RWPE2 (cell line): ENCODE results near the gene PIK3R6.

Experiments used
- ATAC-seq: fragments of 200-7000 bp; cut with Tn5 transposase; 3 replicates; pipeline ENCODE4 v1.9.1; 2021; ENCODE audit warnings: low read depth
- DNase-seq: peaks from one replicate; pipeline ENCODE4 v3.0.0-alpha.2; 2020; ENCODE audit warnings: low spot score
- H3K27ac ChIP-seq: fragments of 450-650 bp; 2 replicates; pipeline ENCODE4 v1.5.1; 2017; ENCODE audit warnings: mild to moderate bottlenecking; ENCODE audit not compliant: poor library complexity, severe bottlenecking
- H3K27me3 ChIP-seq: fragments of 250-450 bp; sonication (Bioruptor Pico); 2 replicates; pipeline ENCODE4 v1.5.1; 2021; ENCODE audit warnings: mild to moderate bottlenecking, moderate library complexity; ENCODE audit not compliant: insufficient read depth, poor library complexity, severe bottlenecking
- H3K36me3 ChIP-seq: fragments of 250-450 bp; sonication (Bioruptor Pico); 2 replicates; pipeline ENCODE4 v1.5.1; 2020; ENCODE audit warnings: low read depth, mild to moderate bottlenecking, moderate library complexity
- H3K4me1 ChIP-seq: fragments of 250-450 bp; sonication (Bioruptor Pico); 2 replicates; pipeline ENCODE4 v1.5.1; 2021; ENCODE audit warnings: mild to moderate bottlenecking, moderate library complexity; ENCODE audit not compliant: insufficient read depth, poor library complexity, severe bottlenecking
- H3K4me3 ChIP-seq: fragments of 250-450 bp; sonication (Bioruptor Pico); 2 replicates; pipeline ENCODE4 v1.5.1; 2021; ENCODE audit warnings: mild to moderate bottlenecking, moderate library complexity; ENCODE audit not compliant: severe bottlenecking
- H3K9me3 ChIP-seq: fragments of 250-450 bp; sonication (Bioruptor Pico); 2 replicates; pipeline ENCODE4 v1.5.1; 2021; ENCODE audit warnings: mild to moderate bottlenecking, moderate library complexity; ENCODE audit not compliant: severe bottlenecking
- TF ChIP-seq, protein P1 (sequence below): fragments of 450-650 bp; IDR thresholded peaks from one replicate; pipeline ENCODE4 v1.5.1; 2017; ENCODE audit warnings: mild to moderate bottlenecking, moderate library complexity; ENCODE audit not compliant: poor library complexity, severe bottlenecking

The PIK3R6 gene

DNA sequence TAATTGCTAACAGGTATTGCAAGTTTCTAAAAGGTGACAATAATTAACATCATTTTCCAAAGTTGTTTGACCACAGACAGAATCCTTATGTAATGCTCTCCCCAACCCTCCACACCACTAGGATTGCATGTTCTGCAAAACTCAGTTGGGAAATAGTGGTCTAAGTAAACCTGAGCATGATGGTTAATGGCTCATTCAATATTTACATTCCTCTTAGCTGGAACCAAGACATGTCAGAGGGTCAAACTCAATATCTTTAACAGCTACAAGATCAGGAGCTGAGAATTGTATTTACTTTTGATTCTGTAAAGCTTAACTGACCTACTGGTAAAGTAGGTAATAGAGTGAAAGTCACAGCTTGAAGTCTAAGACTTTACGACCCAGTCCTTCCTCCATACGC is 78.5 kb downstream of the PIK3R6 start:
- H3K27ac ChIP-seq: no peak overlapping the region
- H3K9me3 ChIP-seq: peaks cover 5% of the 10 kb centered on the region
- no peaks in the 10 kb centered on the region for H3K4me1 ChIP-seq
- H3K4me3 ChIP-seq: no peak overlapping the region
- TF ChIP-seq, protein P1, sequence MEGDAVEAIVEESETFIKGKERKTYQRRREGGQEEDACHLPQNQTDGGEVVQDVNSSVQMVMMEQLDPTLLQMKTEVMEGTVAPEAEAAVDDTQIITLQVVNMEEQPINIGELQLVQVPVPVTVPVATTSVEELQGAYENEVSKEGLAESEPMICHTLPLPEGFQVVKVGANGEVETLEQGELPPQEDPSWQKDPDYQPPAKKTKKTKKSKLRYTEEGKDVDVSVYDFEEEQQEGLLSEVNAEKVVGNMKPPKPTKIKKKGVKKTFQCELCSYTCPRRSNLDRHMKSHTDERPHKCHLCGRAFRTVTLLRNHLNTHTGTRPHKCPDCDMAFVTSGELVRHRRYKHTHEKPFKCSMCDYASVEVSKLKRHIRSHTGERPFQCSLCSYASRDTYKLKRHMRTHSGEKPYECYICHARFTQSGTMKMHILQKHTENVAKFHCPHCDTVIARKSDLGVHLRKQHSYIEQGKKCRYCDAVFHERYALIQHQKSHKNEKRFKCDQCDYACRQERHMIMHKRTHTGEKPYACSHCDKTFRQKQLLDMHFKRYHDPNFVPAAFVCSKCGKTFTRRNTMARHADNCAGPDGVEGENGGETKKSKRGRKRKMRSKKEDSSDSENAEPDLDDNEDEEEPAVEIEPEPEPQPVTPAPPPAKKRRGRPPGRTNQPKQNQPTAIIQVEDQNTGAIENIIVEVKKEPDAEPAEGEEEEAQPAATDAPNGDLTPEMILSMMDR: no peak
- no peaks in the 10 kb centered on the region for H3K36me3 ChIP-seq
- DNase-seq (no peak), ATAC-seq (no peak)
- H3K27me3 ChIP-seq: no peaks in the 10 kb centered on the region

DNA sequence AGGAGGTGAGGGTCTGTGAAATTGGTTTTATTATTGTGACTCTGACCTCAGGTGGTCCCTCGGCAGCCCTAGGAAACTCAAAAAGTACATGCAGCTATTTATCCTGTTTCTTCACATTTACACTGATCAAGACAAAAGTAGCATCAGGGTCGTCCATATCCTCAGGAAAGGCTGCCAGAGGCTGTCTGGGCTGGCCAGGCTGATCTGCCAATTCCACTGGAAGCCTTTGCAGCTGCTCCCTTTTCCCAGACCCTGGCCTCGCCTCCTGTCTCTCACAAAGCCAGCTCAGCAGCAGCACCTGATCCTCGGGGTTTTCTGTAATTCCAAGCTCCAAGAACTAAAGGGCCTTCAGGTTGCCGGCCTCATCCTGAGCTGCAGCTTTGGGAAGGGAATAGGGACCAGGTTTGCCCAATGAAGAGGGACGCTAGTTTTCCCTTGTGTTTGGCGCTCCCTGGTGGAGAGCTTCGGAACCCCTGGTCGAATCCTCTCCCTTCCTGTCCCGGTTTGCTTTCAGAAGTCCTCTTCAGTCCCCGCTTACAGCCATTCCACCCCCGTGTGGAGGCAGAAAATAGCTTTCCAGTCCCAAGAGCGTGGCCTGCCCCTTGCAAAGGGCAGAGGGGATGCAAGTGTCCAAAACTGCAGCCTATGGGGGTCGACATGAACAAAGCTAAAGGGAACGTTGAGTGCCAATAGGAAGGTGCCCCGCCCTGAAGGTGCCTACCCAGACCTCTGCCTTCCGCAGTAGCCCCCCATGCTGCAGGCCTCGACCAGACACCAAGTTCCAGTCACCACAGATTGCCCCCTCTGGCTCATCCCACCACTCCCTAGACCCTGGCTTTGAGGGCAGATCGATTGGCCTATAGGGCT is 81.7 kb downstream of the PIK3R6 start:
- TF ChIP-seq, protein P1: peak; percentile 77
- H3K36me3 ChIP-seq: no peaks in the 10 kb centered on the region
- no peak overlapping the region for H3K4me3 ChIP-seq
- H3K27me3 ChIP-seq: no peaks in the 10 kb centered on the region
- H3K9me3 ChIP-seq: no peaks in the 10 kb centered on the region
- no peaks in the 10 kb centered on the region for H3K4me1 ChIP-seq
- H3K27ac ChIP-seq: no peak overlapping the region
- ATAC-seq: peak; percentile 84
- DNase-seq: no peak

DNA sequence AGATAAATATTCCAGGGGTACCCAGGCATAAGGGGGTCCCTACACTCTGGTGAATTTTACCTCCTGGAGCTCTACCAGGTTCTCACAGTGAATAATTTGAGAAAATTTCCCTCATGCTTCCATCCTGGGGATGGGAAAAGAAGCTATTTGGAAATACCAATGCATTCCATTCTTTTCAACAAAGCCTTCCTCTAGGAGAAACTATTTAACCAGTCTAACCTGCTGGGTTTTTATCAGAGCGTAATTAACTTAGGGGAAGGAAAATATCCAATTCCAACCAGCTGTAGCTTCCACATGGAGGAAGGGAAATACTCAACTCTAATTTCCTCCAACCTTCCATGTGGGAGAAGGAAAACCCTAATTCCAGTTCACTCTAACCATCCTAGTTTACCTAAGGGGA is 85.3 kb downstream of the PIK3R6 start:
- Histone ChIP-seq H3K4me1 (peaks cover 7% of the 10 kb centered on the region), H3K4me3 (no peak overlapping the region), H3K27ac (no peak overlapping the region), H3K36me3 (no peaks in the 10 kb centered on the region), H3K27me3 (no peaks in the 10 kb centered on the region), H3K9me3 (no peaks in the 10 kb centered on the region)
- TF ChIP-seq, protein P1: no peak
- DNase-seq (no peak), ATAC-seq (no peak)

DNA sequence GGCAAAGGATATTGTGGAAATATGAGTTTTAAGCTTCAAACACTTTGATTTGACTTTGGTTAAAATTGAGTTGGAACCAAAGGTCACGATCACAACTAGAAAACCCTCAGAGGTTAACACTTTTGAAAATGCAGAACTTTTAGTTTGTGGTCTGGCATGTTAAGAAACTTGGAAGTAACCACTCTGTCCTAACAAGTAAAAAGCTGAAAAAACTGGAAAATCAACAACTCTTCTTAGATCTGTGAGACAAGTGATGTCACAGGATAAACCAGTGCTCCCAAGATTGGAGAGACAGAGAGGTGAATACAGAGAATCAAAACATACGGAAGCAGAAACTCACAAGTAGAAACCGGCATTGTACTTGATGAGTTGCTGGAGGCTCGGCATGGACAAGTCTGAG is 85.7 kb downstream of the PIK3R6 start:
- TF ChIP-seq, protein P1: no peak

DNA sequence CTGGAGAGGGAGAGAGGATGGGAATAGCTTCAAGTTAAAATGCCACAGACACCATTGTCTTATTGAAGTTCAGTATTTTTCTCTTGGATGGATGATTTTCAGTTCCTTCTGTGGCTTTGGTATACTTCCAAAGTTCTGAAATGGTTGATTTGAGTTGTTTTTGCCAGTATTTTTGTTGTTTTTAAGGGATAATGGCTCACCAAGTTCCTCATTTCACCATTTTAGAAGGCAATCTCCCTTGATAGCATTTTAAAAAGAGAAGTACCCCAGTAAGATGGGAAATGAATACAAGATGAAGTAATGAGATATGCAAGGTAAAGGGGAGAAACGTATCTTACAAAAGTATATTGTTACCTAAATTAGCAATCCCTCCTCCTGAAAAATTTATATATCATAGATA is 90.6 kb downstream of the PIK3R6 start:
- TF ChIP-seq, protein P1: no peak
- Histone ChIP-seq H3K27me3 (no peaks in the 10 kb centered on the region), H3K4me1 (peaks cover 7% of the 10 kb centered on the region)

More for the DNA sequence above, 85.7 kb downstream of the PIK3R6 start:
- DNase-seq (no peak), ATAC-seq (no peak)
- H3K27me3 ChIP-seq: no peaks in the 10 kb centered on the region
- H3K27ac ChIP-seq: no peak overlapping the region
- no peaks in the 10 kb centered on the region for H3K36me3 ChIP-seq
- H3K4me3 ChIP-seq: no peak overlapping the region
- peaks cover 7% of the 10 kb centered on the region for H3K4me1 ChIP-seq
- no peaks in the 10 kb centered on the region for H3K9me3 ChIP-seq

More for the DNA sequence above, 90.6 kb downstream of the PIK3R6 start:
- Histone ChIP-seq H3K4me3 (no peak overlapping the region), H3K27ac (no peak overlapping the region), H3K9me3 (no peaks in the 10 kb centered on the region), H3K36me3 (no peaks in the 10 kb centered on the region)
- DNase-seq (no peak), ATAC-seq (no peak)
